ENCODE measurements around the gene FBXL7. TPM values are rescaled to one million over a fixed set of nuclear protein-coding genes. Genes with fewer than 3 reads are reported as not detected.

The FBXL7 gene
- total and polyA plus RNA-seq, 9 of the 15 experiments (the other 6 are each of a cell fraction or from before 2014, with no cell fraction given), result 0.04 to 0.08 TPM; not detected in 7

GRCh38 chr5:15703901-15704300, 203.9 kb downstream of the FBXL7 start (continued):
- no peak for TF ChIP-seq SNIP1 (IDR thresholded peaks at IDR 0.05; ENCODE audit: low read depth)
- no peak for TF ChIP-seq BDP1 (IDR thresholded peaks at IDR 0.05; ENCODE audit: insufficient read depth, insufficient read length)
- TF ChIP-seq MGA (IDR thresholded peaks at IDR 0.05), result no peak
- no peak for TF ChIP-seq ELF4 (CRISPR knock-in tag; IDR thresholded peaks at IDR 0.05)

Data from K562 (cell line).